Measurements from ENCODE around the gene C14orf119. TPM values are rescaled to one million over a fixed set of nuclear protein-coding genes. Genes with fewer than 3 reads are reported as not detected.
A peak's percentile ranks its signal among the peaks of the same experiment; 100 is the strongest.

Gene C14orf119
- total RNA-seq (42.8 TPM), polyA plus RNA-seq (ENCODE audit: insufficient read depth, low read depth, low replicate concordance) (56.6 TPM)
- long read RNA-seq, donor 1, transcript C14orf119-201 (2 exons, 3,660 nt): major isoform, 22 of 22 reads
- long read RNA-seq, donor 1, partial matches to known transcripts: 0 of 22 reads
- long read RNA-seq, donor 1, other reads (novel, unspliced or antisense): 0 of 22 reads
- long read RNA-seq, donor 2, transcript C14orf119-201 (2 exons, 3,660 nt): major isoform, 35 of 56 reads
- long read RNA-seq, donor 2, partial matches to known transcripts: 21 of 56 reads
- long read RNA-seq, donor 2, other reads (novel, unspliced or antisense): 0 of 56 reads
- long read RNA-seq, donor 3, transcript C14orf119-201 (2 exons, 3,660 nt): major isoform, 50 of 50 reads
- long read RNA-seq, donor 3, partial matches to known transcripts: 0 of 50 reads
- long read RNA-seq, donor 3, other reads (novel, unspliced or antisense): 0 of 50 reads
- long read RNA-seq, donor 4, transcript C14orf119-201 (2 exons, 3,660 nt): major isoform, 34 of 34 reads
- long read RNA-seq, donor 4, partial matches to known transcripts: 0 of 34 reads
- long read RNA-seq, donor 4, other reads (novel, unspliced or antisense): 0 of 34 reads
- long read RNA-seq, donor 5, partial matches to known transcripts: 0 of 4 reads
- long read RNA-seq, donor 5, other reads (novel, unspliced or antisense): 0 of 4 reads
- long read RNA-seq, donor 6, transcript C14orf119-201 (2 exons, 3,660 nt): major isoform, 89 of 167 reads
- long read RNA-seq, donor 6, partial matches to known transcripts: 78 of 167 reads
- long read RNA-seq, donor 6, other reads (novel, unspliced or antisense): 0 of 167 reads
- long read RNA-seq, donor 7, transcript C14orf119-201 (2 exons, 3,660 nt): major isoform, 33 of 40 reads
- long read RNA-seq, donor 7, partial matches to known transcripts: 0 of 40 reads
- long read RNA-seq, donor 7, other reads (novel, unspliced or antisense): 7 of 40 reads
- long read RNA-seq, donor 8, transcript C14orf119-201 (2 exons, 3,660 nt): major isoform, 39 of 39 reads
- long read RNA-seq, donor 8, partial matches to known transcripts: 0 of 39 reads
- long read RNA-seq, donor 8, other reads (novel, unspliced or antisense): 0 of 39 reads
- long read RNA-seq, donor 9, transcript C14orf119-201 (2 exons, 3,660 nt): major isoform, 16 of 28 reads
- long read RNA-seq, donor 9, partial matches to known transcripts: 11 of 28 reads
- long read RNA-seq, donor 9, other reads (novel, unspliced or antisense): 0 of 28 reads
- long read RNA-seq, donor 10, transcript C14orf119-201 (2 exons, 3,660 nt): major isoform, 25 of 30 reads
- long read RNA-seq, donor 10, partial matches to known transcripts: 5 of 30 reads
- long read RNA-seq, donor 10, other reads (novel, unspliced or antisense): 0 of 30 reads

GRCh38 chr14:23095196-23096108 is at the start of gene C14orf119:
TSS of gene C14orf119 (plus strand) at chr14:23095505. CDS start at chr14:23097659, 2,154 bp downstream.
- H3K36me3 ChIP-seq (ENCODE audit: control insufficient read depth in 2 of 3, insufficient read depth in 3 of 3, low read length in 3 of 3): peaks cover 9 to 13% (median 12%) of the 10 kb centered on the region in 3 donors
- peak within 1 kb of the TSS; percentile 85 to 97 (median 97) for H3K4me3 ChIP-seq (ENCODE audit: low read length in 3 of 3)
- peaks cover 0 to 7% (median 2%) of the 10 kb centered on the region in 3 donors for H3K4me1 ChIP-seq (ENCODE audit: control insufficient read depth in 2 of 3, insufficient read depth in 2 of 3, low read depth in 1 of 3, low read length in 3 of 3)
- intact Hi-C loops (cut with DNase I): no loop called here
- TF ChIP-seq CTCF (IDR thresholded peaks at IDR 0.05; ENCODE audit: borderline replicate concordance, extremely low read depth, insufficient read depth): no peak
- no peaks in the 10 kb centered on the region for H3K27me3 ChIP-seq (ENCODE audit: control insufficient read depth, insufficient read depth, low read length)
- H3K9ac ChIP-seq (ENCODE audit: low read length in 3 of 3): peak within 1 kb of the TSS; percentile 96 to 99 (median 97)
- FAIRE-seq (peak; percentile 99), DNase-seq (peak; percentile 99 to 100 (median 100))
- H3K9me3 ChIP-seq (ENCODE audit: control insufficient read depth in 2 of 3, insufficient read depth in 1 of 3, low read length in 3 of 3): no peaks in the 10 kb centered on the region
- peak within 1 kb of the TSS; percentile 98 to 99 for H3K27ac ChIP-seq (ENCODE audit: low read depth in 2 of 2, low read length in 2 of 2)

GRCh38 chr14:23047034-23047634 is 48.2 kb upstream of the C14orf119 start:
- Histone ChIP-seq H3K9me3 (ENCODE audit: control insufficient read depth in 2 of 3, insufficient read depth in 1 of 3, low read length in 3 of 3) (no peaks in the 10 kb centered on the region), H3K4me3 (ENCODE audit: low read length in 3 of 3) (no peak overlapping the region), H3K4me1 (ENCODE audit: control insufficient read depth in 2 of 3, insufficient read depth in 2 of 3, low read depth in 1 of 3, low read length in 3 of 3) (peaks cover 0 to 2% (median 0%) of the 10 kb centered on the region in 3 donors), H3K9ac (ENCODE audit: low read length in 3 of 3) (no peak overlapping the region), H3K27ac (ENCODE audit: low read depth in 2 of 2, low read length in 2 of 2) (peak overlapping the region; percentile 7 to 43), H3K27me3 (ENCODE audit: control insufficient read depth, insufficient read depth, low read length) (no peaks in the 10 kb centered on the region), H3K36me3 (ENCODE audit: control insufficient read depth in 2 of 3, insufficient read depth in 3 of 3, low read length in 3 of 3) (no peaks in the 10 kb centered on the region)
- no peak for FAIRE-seq
- no peak for TF ChIP-seq CTCF (IDR thresholded peaks at IDR 0.05; ENCODE audit: borderline replicate concordance, extremely low read depth, insufficient read depth)
- peak in 2 of 5 donors; percentile 41 to 65 for DNase-seq
- intact Hi-C loops (cut with DNase I): no loop called here

Data from kidney (tissue), 22 donors.